NCI-H2227 (cell line): ENCODE results near the gene PARD3.

Source experiments
- DNase-seq: peaks from one replicate; lab custom pipeline; 2025; ENCODE audit not compliant: unreplicated experiment; lab: John Stamatoyannopoulos, UW

Gene PARD3

DNA sequence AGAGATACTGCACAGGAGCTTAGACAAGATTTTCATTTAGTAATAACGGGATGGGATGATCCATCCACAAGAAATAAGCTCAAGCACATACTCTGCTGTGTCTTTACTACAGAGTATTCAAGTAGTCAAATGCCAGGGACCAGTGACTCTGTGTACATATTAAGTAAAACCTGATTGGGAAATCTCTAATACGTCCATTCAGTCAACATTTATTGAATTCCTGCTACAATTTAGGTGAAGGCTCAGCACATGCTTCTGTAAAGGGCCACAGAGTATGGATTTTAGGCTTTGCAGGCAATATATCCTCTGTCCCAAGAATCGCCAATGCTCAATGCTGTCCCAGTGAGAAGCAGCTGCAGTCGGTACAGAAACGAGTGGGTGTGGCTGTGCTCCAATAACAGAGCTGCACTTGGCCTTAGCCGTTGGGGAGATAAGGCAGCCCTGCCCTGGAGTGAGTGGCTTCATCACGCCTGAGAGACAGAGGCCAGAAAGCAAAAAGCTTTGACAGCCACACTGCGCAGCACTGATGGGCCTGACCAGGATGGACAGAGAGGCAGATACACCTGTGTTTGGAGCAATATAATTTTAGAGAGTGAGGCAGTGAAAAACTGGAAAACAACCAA lies 186.8 kb downstream of the PARD3 start:
- DNase-seq: peak; percentile 31

- DNase-seq: no peak
These were observed 187.4 kb downstream of the PARD3 start for GRCh38 chr10:34627741-34628140.

DNA sequence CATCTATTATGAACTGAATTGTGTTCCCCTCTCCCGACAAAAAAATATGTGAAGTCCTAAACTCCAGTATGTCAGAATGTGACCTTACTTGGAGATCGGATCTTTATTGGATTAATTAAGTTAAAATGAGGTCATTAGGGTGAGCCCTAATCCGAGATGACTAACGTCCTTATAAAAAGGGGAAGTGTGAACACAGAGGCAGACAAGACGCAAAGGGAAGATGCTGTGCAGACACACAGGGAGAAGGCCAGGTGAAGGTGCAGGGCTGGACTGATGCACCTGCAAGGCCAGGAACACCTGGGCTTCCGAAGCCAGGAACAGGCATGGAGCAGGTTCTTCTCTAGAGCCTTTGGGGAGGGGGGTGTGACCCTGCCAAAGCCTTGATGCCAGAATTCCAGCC lies 187.8 kb downstream of the PARD3 start:
- no peak for DNase-seq

GRCh38 chr10:34626158-34626880 lies 188.8 kb downstream of the PARD3 start:
- no peak for DNase-seq

DNA sequence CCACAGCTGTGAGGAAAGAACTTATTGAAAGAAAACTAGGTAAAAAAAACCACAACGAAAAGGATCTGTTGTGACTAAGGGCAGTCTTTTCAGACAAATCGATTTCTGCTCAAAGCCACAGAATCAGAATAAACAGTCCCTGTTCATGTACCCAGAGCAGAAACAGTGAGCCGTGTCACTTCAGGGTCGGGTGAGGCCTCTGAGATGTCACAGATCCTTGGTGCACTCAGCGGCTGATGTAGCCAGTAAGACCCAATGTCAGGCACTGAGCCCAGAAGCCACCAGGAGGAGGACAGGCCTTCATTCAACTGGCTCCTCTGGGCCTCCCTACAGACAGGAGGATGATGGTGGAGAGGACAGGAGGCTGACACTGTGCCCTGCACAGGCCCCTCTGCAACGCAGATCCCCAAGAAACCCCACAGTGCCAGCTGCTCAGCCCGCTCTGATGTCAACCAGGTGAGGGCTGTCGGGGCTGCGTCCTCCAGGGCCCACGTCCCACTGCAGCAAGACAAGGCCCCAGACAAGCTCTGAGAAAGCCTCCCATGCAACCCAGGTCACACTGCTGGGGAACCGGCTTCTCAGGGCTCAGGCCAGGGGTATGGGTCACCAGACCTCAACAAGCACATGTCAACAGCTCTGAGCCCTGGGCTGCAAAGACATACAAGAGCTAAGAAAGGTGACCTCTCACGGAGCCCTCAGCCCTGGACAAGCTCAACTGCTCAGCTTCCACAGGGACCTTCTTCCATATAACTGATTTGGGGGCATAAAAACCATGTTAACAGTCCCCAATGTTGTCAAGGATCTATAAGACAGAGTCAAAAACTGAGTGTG lies 190.6 kb downstream of the PARD3 start:
- no peak for DNase-seq

- DNase-seq: no peak
These were observed 192.2 kb downstream of the PARD3 start for GRCh38 chr10:34622945-34623344.

DNA sequence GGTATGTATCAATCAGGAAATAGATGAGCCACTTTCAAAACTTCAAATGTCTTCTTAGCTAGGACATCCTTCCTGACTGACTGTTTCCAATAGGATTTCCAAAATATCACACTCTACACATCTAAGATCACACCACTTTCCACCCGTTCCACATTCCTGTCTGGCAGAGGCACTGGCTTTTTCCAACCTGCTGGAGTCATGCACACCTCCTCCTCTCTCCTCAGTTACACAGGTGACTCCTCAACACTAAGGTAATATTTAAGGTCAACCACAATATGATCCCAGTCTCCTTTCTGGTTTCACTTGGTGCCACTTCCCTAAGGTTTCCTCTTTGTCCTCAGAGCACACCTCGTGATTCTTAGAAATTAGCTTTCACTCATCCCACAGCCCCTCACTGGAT lies 196.5 kb downstream of the PARD3 start:
- no peak for DNase-seq

DNA sequence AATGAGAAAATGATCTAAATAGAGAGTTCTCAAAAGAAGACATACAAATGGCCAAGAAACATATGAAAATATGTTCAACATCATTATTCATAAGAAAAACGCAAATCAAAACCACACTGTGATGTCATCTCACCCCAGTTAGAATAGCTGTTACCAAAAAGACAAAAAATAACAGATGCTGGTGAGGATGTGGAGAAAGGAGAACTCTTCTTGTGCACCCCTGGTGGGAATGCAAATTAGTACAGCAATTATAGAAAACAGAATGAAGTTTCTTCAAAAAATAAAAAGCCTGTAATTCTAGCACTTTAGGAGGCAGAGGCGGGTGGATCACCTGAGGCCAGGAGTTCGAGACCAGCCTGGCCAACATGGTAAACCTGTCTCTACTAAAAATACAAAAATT lies 199.3 kb downstream of the PARD3 start:
- DNase-seq: no peak

GRCh38 chr10:34613491-34613890 lies 201.6 kb downstream of the PARD3 start:
- DNase-seq: no peak

DNA sequence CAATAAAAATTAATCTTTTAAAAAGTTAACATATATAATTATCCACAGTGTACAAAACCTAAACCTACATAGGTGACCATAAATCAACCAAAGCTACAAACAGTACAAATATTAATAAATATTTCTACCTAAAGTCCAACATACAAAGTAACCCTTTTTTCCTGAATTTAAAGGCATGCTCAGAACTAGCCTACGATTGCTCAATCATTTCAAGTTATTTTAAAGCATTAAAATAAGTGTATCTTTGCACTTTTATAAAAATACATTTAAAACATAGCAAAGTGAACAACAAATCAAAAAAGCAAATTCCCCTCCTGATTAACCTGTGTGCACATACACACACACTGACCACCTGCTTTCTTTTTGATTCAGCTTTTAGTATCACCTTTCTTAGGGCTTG lies 202.2 kb downstream of the PARD3 start:
- no peak for DNase-seq

GRCh38 chr10:34612446-34612845 lies 202.7 kb downstream of the PARD3 start:
- no peak for DNase-seq

DNA sequence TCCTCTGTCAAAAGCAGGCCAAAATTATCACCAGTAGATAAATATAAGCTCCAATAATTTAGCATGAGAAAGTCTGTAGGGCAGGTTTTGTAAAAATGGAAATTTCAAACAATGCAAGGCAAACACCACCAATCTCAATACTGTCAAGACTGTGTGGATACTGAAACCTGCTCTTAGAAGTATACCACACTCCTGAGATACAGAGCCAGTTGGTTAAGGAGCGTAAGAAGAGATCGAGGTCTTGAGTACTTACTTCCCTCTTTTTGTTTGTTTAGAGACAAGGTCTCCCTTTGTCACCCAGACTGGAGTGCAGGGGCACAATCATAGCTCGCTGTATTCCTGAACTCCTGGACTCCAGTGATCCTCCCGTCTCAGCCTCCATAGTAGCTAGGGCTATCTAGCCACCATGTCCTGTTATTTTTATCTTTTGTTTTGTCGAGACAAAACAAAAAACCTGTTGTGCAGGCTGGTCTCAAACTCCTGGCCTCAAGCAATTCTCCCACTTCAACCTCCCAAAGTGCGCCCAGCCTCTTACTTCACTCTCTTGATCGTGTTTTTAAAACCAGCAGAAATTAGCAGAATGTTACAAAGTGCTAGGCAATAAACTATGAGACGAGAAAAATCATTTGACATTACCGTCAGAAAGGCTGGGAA lies 205.7 kb downstream of the PARD3 start:
- DNase-seq: no peak

DNA sequence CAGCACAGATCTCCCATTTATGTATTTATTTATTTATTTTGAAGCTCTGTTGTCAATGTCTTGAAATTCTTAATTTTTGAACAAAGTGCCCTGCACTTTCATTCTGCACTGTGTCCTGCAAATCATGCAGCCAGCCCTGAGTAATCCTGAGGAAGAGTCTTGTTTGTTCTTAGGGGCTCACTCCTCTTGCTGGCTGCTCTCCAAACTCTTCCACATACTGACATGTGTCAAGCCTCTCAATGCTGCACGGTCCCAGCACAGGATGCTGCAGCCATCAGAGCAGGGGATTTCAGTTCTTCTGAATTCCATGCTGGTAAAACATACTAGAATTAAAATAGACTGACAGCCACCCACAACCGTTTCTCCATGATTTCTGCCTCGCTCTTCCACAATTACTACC lies 207.2 kb downstream of the PARD3 start:
- peak; percentile 9 for DNase-seq

DNA sequence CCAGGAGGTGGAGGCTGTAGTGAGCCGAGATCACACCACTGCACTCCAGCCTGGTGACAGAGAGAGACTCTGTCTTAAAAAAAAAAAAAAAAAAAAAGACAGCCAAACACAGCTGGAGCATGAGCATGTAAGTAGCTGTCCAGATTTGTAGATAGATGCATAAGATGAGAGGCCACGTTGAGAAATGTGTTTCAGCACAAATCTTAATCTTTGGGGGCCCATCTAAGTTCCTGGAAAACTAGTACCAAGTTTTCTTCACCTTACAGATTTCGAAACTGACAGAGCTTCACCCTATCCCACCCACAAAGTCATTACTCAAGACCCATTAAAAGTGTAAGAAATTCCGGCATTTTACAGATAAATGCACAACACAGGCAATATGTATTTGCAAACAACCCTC lies 208.2 kb downstream of the PARD3 start:
- no peak for DNase-seq

DNA sequence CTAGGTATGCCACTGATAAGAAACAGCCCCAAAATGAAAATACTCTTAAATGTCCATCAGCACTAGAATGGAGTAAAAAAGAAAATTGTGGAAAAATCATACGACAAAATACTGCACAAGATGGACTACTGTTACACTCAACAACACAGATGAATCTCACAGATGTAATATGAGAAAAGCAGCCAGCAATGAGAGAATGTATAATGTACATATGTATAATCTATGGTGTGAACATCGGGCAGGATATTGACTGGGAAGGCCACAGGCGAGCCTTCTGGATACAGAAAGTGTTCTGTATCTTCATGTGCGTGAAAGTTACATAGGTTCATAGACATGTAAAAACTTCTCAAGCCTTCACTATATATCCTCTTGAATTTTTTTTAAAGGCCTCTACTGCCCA lies 212.6 kb downstream of the PARD3 start:
- DNase-seq: no peak

GRCh38 chr10:34601691-34602090 lies 213.4 kb downstream of the PARD3 start:
- no peak for DNase-seq

- DNase-seq: no peak
These were observed 215.9 kb downstream of the PARD3 start for GRCh38 chr10:34599026-34599795.

DNA sequence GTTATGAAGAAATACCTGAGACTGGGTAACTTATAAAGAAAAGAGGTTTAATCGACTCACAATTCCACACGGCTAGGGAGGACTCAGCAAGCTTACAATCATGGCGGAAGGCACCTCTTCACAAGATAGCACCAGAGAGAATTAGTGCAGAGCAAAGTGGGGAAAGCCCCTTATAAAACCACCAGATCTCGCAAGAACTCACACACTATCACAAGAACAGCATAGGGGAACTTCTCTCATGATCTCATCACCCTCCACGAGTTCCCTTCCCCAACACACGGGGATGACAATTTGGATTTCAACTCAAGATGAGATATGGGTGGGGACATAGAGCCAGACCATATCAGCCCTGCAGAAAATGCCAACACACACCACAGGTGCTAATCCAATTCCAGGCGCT lies 218.7 kb downstream of the PARD3 start:
- no peak for DNase-seq

DNA sequence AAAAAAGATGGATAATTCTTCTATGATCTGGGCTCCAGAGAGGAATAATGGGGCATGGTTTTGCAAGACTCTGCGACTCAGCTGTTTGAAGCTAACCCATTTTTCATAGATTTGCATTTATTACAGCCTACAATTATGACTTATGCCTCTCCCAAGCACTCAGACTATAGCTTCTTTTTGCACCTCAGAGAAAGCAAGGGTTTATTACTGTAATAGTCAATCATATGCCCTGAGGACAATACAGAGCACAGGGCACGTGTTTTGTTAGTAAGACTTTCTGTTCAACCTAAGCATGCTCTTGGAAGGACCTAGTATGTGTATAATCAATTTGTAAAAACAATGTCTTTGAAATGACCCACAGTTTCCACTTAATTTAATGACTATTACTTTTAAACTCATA lies 221.2 kb downstream of the PARD3 start:
- DNase-seq: no peak

DNA sequence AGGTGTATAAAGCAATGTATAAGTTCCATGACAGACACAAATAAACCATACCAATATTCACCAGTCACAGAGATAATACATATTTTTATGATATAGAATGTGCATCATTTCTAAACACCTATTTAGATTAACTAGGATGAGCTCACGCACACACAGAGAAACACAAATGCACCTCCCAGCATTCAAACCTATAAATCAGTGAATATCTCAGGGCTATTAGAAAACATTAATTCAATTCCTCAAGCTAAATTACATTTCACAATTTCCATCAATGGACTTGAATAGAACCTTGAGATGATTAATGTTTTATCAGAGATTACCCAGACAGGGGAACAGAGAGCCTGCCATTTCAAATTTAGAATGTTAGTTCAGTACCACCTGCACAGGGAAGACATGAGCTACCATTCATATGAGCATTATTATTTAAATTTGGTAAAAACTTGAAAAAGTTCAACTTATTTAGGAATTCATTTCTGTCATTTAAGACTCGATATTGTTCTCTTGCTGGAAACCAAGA lies 221.7 kb downstream of the PARD3 start:
- DNase-seq: no peak

DNA sequence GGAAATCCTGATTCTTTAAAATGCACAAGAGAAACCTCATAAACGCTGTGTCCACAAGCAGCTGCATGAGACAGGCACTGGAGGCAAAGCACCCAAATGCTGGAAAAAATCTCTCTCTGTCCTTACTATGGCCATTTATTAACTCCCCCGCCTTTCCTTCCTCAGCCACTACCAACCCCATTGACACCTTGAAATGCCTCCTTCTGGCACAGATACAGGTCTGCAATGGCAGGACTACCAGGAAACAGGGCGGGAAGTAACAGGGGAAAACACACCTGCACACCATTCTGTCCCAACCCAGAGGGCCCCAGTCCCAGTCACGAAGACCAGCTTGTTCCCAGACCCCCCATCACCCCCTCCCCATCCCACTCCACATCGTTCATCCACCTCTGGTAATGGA lies 224.3 kb downstream of the PARD3 start:
- DNase-seq: no peak
